Fibroblast of lung (primary cell): ENCODE data around the gene GRHPR. TPM values are rescaled to one million over a fixed set of nuclear protein-coding genes. Genes with fewer than 3 reads are reported as not detected.

Experiments used
- DNase-seq, 2 donors: peaks; one replicate each; pipeline versions ENCODE4 v3.0.0 to v3.0.0-alpha.2; 2010; ENCODE audit warnings: low read depth in 2 of 2
- H2AFZ ChIP-seq: 2 replicates; pipeline ENCODE4 v1.5.1; 2012; ENCODE audit warnings: low read length, control low read depth, inconsistent platforms
- H3K27ac ChIP-seq: 2 replicates; pipeline ENCODE4 v1.5.1; 2011; ENCODE audit warnings: low read length, control low read depth; ENCODE audit not compliant: insufficient read depth
- H3K27me3 ChIP-seq: 2 replicates; pipeline ENCODE4 v1.5.1; 2011; ENCODE audit warnings: mild to moderate bottlenecking, low read length; ENCODE audit not compliant: control insufficient read depth, insufficient read depth
- H3K36me3 ChIP-seq: 2 replicates; pipeline ENCODE4 v1.5.1; 2011; ENCODE audit warnings: low read length; ENCODE audit not compliant: control insufficient read depth, insufficient read depth
- H3K4me1 ChIP-seq: 2 replicates; pipeline ENCODE4 v1.5.1; 2011; ENCODE audit warnings: low read length; ENCODE audit not compliant: control insufficient read depth, insufficient read depth; ENCODE audit errors: extremely low read depth
- H3K4me2 ChIP-seq: 2 replicates; pipeline ENCODE4 v1.5.1; 2011; ENCODE audit warnings: low read length, control low read depth; ENCODE audit not compliant: insufficient read depth; ENCODE audit errors: extremely low read depth
- H3K4me3 ChIP-seq, 4 experiments: fragments of 200-600 bp in 1 of 4; sonication (generic) in 1 of 4; replicated peaks in 1 of 4; 2 replicates each; pipeline ENCODE4 v1.5.1; 2011 to 2016; ENCODE audit warnings: low read length in 4 of 4, low read depth in 3 of 4, mild to moderate bottlenecking in 3 of 4, control low read depth in 2 of 4, inconsistent platforms in 1 of 4, mixed read lengths in 1 of 4; ENCODE audit not compliant: insufficient read depth in 1 of 4; ENCODE audit errors: control extremely low read depth in 1 of 4
- H3K79me2 ChIP-seq: 2 replicates; pipeline ENCODE4 v1.5.1; 2012; ENCODE audit warnings: mild to moderate bottlenecking, low read length, inconsistent platforms; ENCODE audit not compliant: control insufficient read depth, insufficient read depth
- H3K9ac ChIP-seq: 2 replicates; pipeline ENCODE4 v1.5.1; 2011; ENCODE audit warnings: mild to moderate bottlenecking, low read length, control low read depth; ENCODE audit not compliant: insufficient read depth
- H3K9me3 ChIP-seq: 2 replicates; pipeline ENCODE4 v1.5.1; 2012; ENCODE audit warnings: low read depth, low read length; ENCODE audit not compliant: control insufficient read depth, insufficient read depth
- H4K20me1 ChIP-seq: 2 replicates; pipeline ENCODE4 v1.5.1; 2011; ENCODE audit warnings: low read length; ENCODE audit not compliant: control insufficient read depth, insufficient read depth; ENCODE audit errors: extremely low read depth
- CTCF ChIP-seq, 2 donors: IDR thresholded peaks in 1 of 2; conservative IDR thresholded peaks in 1 of 2; 1 replicate in 1 of 2; 2 replicates in 1 of 2; pipeline ENCODE4 v1.5.1; 2011 to 2012; ENCODE audit warnings: low read length in 2 of 2, control low read depth in 1 of 2, inconsistent platforms in 1 of 2, low read depth in 1 of 2, mild to moderate bottlenecking in 1 of 2
- EZH2 ChIP-seq: IDR thresholded peaks from 2 replicates; pipeline ENCODE4 v1.5.1; 2012; ENCODE audit warnings: low read length, control low read depth, mild to moderate bottlenecking; ENCODE audit errors: missing control alignments
- polyA plus RNA-seq, 2 donors: library from polyadenylated mRNA; depleted of rRNA in 1 of 2; stranded (reverse) in 1 of 2; unstranded in 1 of 2; fragments of >200 nt; gene quantifications; 2 replicates each; pipeline ENCODE4 v1.2.1, GENCODE V29; 2011 to 2012; ENCODE audit warnings: missing spikeins in 1 of 2
- total RNA-seq: library from RNA; depleted of rRNA; stranded (reverse); fragments of >200 nt; gene quantifications from 2 replicates; pipeline ENCODE4 v1.2.1, GENCODE V29; 2014

GRHPR gene
- total and polyA plus RNA-seq, 2 donors (not counting 1 experiment from before 2014, with no cell fraction given) = 107 to 108 TPM

GRCh38 chr9:37383876-37384746, 38.4 kb upstream of the GRHPR start:
- no peaks in the 10 kb centered on the region for H4K20me1 ChIP-seq
- no peaks in the 10 kb centered on the region for H3K36me3 ChIP-seq
- H3K4me3 ChIP-seq = no peak overlapping the region
- H3K79me2 ChIP-seq = no peaks in the 10 kb centered on the region
- H3K27me3 ChIP-seq = peaks cover 2% of the 10 kb centered on the region
- no peak overlapping the region for H3K27ac ChIP-seq
- no peaks in the 10 kb centered on the region for H3K9me3 ChIP-seq
- H3K4me1 ChIP-seq = no peaks in the 10 kb centered on the region
- no peak overlapping the region for H3K4me2 ChIP-seq
- no peak for DNase-seq
- TF ChIP-seq CTCF (conservative IDR thresholded peaks at IDR 0.05 in 1 of 2, IDR thresholded peaks at IDR 0.05 in 1 of 2; ENCODE audit: low read depth in 1 of 2, low read length in 2 of 2) (no peak), EZH2 (no peak)
- no peak overlapping the region for H3K9ac ChIP-seq
- no peak overlapping the region for H2AFZ ChIP-seq

- no peak for DNase-seq
- H2AFZ ChIP-seq = no peak overlapping the region
- H3K79me2 ChIP-seq = no peaks in the 10 kb centered on the region
- H3K27ac ChIP-seq = no peak overlapping the region
- no peak overlapping the region for H3K4me2 ChIP-seq
- H3K27me3 ChIP-seq = peaks cover 2% of the 10 kb centered on the region
- no peaks in the 10 kb centered on the region for H3K4me1 ChIP-seq
- no peaks in the 10 kb centered on the region for H3K9me3 ChIP-seq
- H4K20me1 ChIP-seq = no peaks in the 10 kb centered on the region
- no peaks in the 10 kb centered on the region for H3K36me3 ChIP-seq
- no peak overlapping the region for H3K4me3 ChIP-seq
- no peak overlapping the region for H3K9ac ChIP-seq
- TF ChIP-seq CTCF (conservative IDR thresholded peaks at IDR 0.05 in 1 of 2, IDR thresholded peaks at IDR 0.05 in 1 of 2; ENCODE audit: low read depth in 1 of 2, low read length in 2 of 2) (no peak), EZH2 (no peak)
These were observed 37.2 kb upstream of the GRHPR start for GRCh38 chr9:37385286-37385685.

- H4K20me1 ChIP-seq = no peaks in the 10 kb centered on the region
- no peaks in the 10 kb centered on the region for H3K9me3 ChIP-seq
- no peaks in the 10 kb centered on the region for H3K36me3 ChIP-seq
- H3K27me3 ChIP-seq = peaks cover 2% of the 10 kb centered on the region
- DNase-seq = no peak
- H3K4me2 ChIP-seq = no peak overlapping the region
- TF ChIP-seq CTCF (conservative IDR thresholded peaks at IDR 0.05 in 1 of 2, IDR thresholded peaks at IDR 0.05 in 1 of 2; ENCODE audit: low read depth in 1 of 2, low read length in 2 of 2) (no peak), EZH2 (no peak)
- no peak overlapping the region for H3K9ac ChIP-seq
- no peak overlapping the region for H3K4me3 ChIP-seq
- no peak overlapping the region for H3K27ac ChIP-seq
- H2AFZ ChIP-seq = no peak overlapping the region
- no peaks in the 10 kb centered on the region for H3K79me2 ChIP-seq
- H3K4me1 ChIP-seq = no peaks in the 10 kb centered on the region
These were observed 35.5 kb upstream of the GRHPR start for GRCh38 chr9:37386988-37387387.
